Spleen (tissue), 11 donors: ENCODE data around the gene NRL. TPM values are rescaled to one million over a fixed set of nuclear protein-coding genes. Genes with fewer than 3 reads are reported as not detected.

ENCODE experiments used
- DNase-seq: peaks from one replicate; pipeline ENCODE4 v3.0.0-alpha.2; 2020
- H3K27ac ChIP-seq, 8 donors: fragments of 200-600 bp; sonication (generic) in 7 of 8; 1 replicate in 4 of 8; 2 replicates in 4 of 8; pipeline versions ENCODE4 v1.5.0 to v1.8.0; 2016 to 2021; ENCODE audit warnings: inconsistent platforms in 4 of 8, mild to moderate bottlenecking in 4 of 8, moderate library complexity in 1 of 8
- H3K27me3 ChIP-seq, 7 donors: fragments of 200-600 bp; sonication (generic) in 6 of 7; replicated peaks in 1 of 7; 1 replicate in 4 of 7; 2 replicates in 3 of 7; pipeline versions ENCODE4 v1.5.0 to v1.8.0; 2016 to 2021; ENCODE audit warnings: inconsistent platforms in 3 of 7, mild to moderate bottlenecking in 1 of 7
- H3K36me3 ChIP-seq, 6 donors: fragments of 200-600 bp; sonication (generic) in 5 of 6; 1 replicate in 4 of 6; 2 replicates in 2 of 6; pipeline versions ENCODE4 v1.5.0 to v1.8.0; 2016 to 2021; ENCODE audit warnings: inconsistent platforms in 2 of 6
- H3K4me1 ChIP-seq, 6 donors: fragments of 200-600 bp; sonication (generic) in 5 of 6; 1 replicate in 3 of 6; 2 replicates in 3 of 6; pipeline versions ENCODE4 v1.5.0 to v1.8.0; 2016 to 2021; ENCODE audit warnings: inconsistent platforms in 3 of 6
- H3K4me3 ChIP-seq, 8 donors: fragments of 200-600 bp; sonication (generic) in 7 of 8; 1 replicate in 4 of 8; 2 replicates in 4 of 8; pipeline versions ENCODE4 v1.5.0 to v1.8.0; 2016 to 2021; ENCODE audit warnings: inconsistent platforms in 4 of 8, mild to moderate bottlenecking in 4 of 8, moderate library complexity in 2 of 8
- H3K9me3 ChIP-seq, 8 donors: fragments of 200-600 bp; sonication (generic) in 7 of 8; 1 replicate in 4 of 8; 2 replicates in 4 of 8; pipeline versions ENCODE4 v1.5.0 to v1.8.0; 2016 to 2021; ENCODE audit warnings: inconsistent platforms in 4 of 8
- POLR2A ChIP-seq, 3 donors: fragments of 450-650 bp; IDR thresholded peaks; one replicate each; pipeline ENCODE4 v1.5.1; 2017; ENCODE audit warnings: antibody characterized with exemption in 3 of 3, mild to moderate bottlenecking in 1 of 3
- POLR2AphosphoS5 ChIP-seq, 3 donors: sonication (generic); formaldehyde crosslinking; IDR thresholded peaks; one replicate each; pipeline ENCODE4 v1.5.1; 2017; ENCODE audit warnings: antibody characterized with exemption in 3 of 3
- WGBS, 5 donors: extraction: QIAGEN DNeasy Blood & Tissue Kit in 3 of 5; methylation state at CpG; one replicate each; pipeline versions ENCODE4 v1.1.5 to v1.1.7; 2013 to 2018; 5-methylcytosine and 5-hydroxymethylcytosine counted together
- intact Hi-C: fragments of 100-400 bp; cut with DNase I; formaldehyde crosslinking; loops from one replicate; pipeline ENCODE4 v1.15.0; 2023; ENCODE audit warnings: low total_unique reads
- polyA plus RNA-seq, 3 donors: library from polyadenylated mRNA; stranded (reverse); fragments of 200-250 nt; gene quantifications; one replicate each; pipeline ENCODE4 v1.2.1, GENCODE V29; 2013
- total RNA-seq, 7 donors: library from RNA; depleted of rRNA in 3 of 7; stranded (reverse); fragments of >200 nt in 3 of 7; fragmentation: NEBNext Ultra II Directional in 4 of 7; extraction: Animal tissue kit (Norgen Biotek cat#: 25700) in 4 of 7; gene quantifications; one replicate each; pipeline versions ENCODE4 v1.1.0 to v1.2.1, GENCODE V29; 2016 to 2021
- TF ChIP-seq, protein P1 (sequence below), 11 experiments: fragments of 200-600 bp in 7 of 11; fragments of 450-650 bp in 4 of 11; sonication (generic) in 4 of 11; IDR thresholded peaks in 8 of 11; conservative IDR thresholded peaks in 3 of 11; 1 replicate in 7 of 11; 2 replicates in 4 of 11; pipeline versions ENCODE4 v1.4.0 to v1.8.0; 2016 to 2021; ENCODE audit warnings: antibody characterized with exemption in 11 of 11, inconsistent platforms in 4 of 11, mild to moderate bottlenecking in 1 of 11
- donor health status: healthy with polysubstance abuse.
- donor health status: DM: no; HTN: no; CAD: no; lungs with moderate emphysema.
- donor health status: DM: no; HTN: no; CAD: no.
- donor health status: Bipolar disorder and iron deficiency.
- donor health status: healthy.
- donor health status: DM: no; HTN: no; CAD: no.
- donor health status: DM: yes; HTN: yes; CAD: no.

The NRL gene
- total and polyA plus RNA-seq, 10 donors: 2.0 to 7.8 (median 4.0) TPM

DNA sequence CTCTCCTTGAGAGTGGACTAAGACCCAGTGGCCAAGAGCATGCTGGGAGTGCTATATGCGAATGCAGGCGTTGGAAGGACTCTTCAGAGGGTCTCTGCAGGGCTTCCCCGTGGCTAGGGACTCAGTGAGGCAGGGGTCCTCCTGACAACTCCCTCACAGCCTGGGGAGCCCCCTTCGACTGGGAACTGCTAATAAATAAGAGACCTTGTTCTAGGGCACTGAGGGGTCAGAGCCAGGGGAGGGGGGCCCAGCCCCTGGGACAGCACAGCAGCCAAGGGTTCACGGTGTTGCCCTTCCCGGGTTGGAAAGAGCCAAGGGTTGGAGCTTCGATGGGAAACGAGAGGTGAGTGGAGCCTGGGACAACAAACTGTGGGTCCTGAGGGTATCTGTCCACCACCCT, 49.3 kb downstream of the NRL start:
- H3K36me3 ChIP-seq: no peaks in the 10 kb centered on the region
- H3K4me3 ChIP-seq: no peak overlapping the region
- peaks cover 0 to 5% (median 0%) of the 10 kb centered on the region in 6 donors for H3K4me1 ChIP-seq
- no peaks in the 10 kb centered on the region for H3K9me3 ChIP-seq
- no peak for DNase-seq
- no peaks in the 10 kb centered on the region for H3K27me3 ChIP-seq
- H3K27ac ChIP-seq: no peak overlapping the region
- 71 to 85% (median 78%) methylated on average over 8 of the region's 8 CpGs for WGBS, 5 donors
- TF ChIP-seq, protein P1, sequence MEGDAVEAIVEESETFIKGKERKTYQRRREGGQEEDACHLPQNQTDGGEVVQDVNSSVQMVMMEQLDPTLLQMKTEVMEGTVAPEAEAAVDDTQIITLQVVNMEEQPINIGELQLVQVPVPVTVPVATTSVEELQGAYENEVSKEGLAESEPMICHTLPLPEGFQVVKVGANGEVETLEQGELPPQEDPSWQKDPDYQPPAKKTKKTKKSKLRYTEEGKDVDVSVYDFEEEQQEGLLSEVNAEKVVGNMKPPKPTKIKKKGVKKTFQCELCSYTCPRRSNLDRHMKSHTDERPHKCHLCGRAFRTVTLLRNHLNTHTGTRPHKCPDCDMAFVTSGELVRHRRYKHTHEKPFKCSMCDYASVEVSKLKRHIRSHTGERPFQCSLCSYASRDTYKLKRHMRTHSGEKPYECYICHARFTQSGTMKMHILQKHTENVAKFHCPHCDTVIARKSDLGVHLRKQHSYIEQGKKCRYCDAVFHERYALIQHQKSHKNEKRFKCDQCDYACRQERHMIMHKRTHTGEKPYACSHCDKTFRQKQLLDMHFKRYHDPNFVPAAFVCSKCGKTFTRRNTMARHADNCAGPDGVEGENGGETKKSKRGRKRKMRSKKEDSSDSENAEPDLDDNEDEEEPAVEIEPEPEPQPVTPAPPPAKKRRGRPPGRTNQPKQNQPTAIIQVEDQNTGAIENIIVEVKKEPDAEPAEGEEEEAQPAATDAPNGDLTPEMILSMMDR (IDR thresholded peaks at IDR 0.05 in 8 of 11, conservative IDR thresholded peaks at IDR 0.05 in 3 of 11): no peak
- TF ChIP-seq POLR2A (IDR thresholded peaks at IDR 0.05) (no peak), POLR2AphosphoS5 (IDR thresholded peaks at IDR 0.05) (no peak)
- intact Hi-C loops: no loop called here

DNA sequence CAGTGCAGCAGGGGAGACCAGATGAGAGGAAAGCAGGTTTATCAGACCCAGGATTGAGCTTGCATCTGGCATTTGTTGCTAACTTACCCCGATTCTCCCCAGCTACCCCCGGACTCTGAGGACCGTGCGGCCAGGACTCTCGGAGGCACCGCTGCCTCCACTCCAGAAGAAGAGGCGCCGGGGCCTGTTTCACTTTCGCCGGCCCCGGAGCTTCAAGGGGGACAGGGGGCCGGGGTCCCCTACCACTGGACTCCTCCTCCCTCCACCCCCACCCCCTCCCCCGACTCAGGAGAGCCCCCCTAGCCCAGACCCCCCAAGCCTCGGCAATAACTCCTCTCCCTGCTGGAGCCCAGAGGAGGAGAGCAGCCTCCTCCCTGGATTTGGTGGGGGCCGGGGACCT, 49.9 kb downstream of the NRL start:
- no peak for DNase-seq
- no peak overlapping the region for H3K4me3 ChIP-seq
- TF ChIP-seq POLR2AphosphoS5 (IDR thresholded peaks at IDR 0.05): no peak
- TF ChIP-seq, protein P1 (IDR thresholded peaks at IDR 0.05 in 8 of 11, conservative IDR thresholded peaks at IDR 0.05 in 3 of 11): no peak
- no peak for TF ChIP-seq POLR2A (IDR thresholded peaks at IDR 0.05)
- H3K4me1 ChIP-seq: no peaks in the 10 kb centered on the region
- H3K27me3 ChIP-seq: no peaks in the 10 kb centered on the region
- WGBS, 5 donors: 82 to 93% (median 85%) methylated on average over 13 to 15 of the region's 15 CpGs
- no peak overlapping the region for H3K27ac ChIP-seq
- intact Hi-C loops: no loop called here
- no peaks in the 10 kb centered on the region for H3K36me3 ChIP-seq
- no peaks in the 10 kb centered on the region for H3K9me3 ChIP-seq

DNA sequence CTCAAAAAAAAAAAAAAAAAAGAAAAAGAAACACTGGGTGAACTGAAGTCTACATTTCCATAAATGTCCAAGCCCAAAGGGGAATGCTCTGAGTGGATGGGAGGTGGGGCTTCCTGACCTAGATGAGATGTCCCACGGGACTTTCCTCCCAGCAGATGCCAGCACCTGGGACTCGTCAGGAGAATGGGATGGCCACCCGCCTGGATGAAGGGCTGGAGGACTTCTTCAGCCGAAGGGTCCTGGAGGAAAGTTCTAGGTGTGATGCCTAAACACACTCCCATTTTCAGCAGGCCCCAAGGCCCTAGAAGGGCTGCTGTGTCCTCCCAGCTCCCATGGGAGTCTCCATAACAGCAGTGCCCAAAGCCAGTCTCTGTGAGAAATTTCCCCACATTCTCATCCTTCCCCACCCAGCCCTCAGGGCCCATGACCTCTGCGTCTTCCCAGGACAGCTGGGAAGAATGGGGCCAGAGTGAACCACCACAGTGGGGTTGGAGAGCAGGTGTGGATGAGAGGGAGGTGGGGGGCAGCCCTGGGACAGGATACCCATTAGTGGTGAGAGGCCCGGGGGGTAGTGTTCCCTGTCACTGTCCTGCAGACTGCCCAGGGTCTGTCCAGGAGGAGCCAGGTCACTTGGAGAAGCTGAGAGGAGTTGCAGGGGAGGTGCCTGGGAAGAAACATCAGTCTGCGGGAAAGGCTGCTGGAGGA, 50.5 kb downstream of the NRL start:
- Histone ChIP-seq H3K27me3 (no peaks in the 10 kb centered on the region), H3K9me3 (no peaks in the 10 kb centered on the region), H3K27ac (no peak overlapping the region), H3K4me3 (no peak overlapping the region), H3K36me3 (no peaks in the 10 kb centered on the region), H3K4me1 (no peaks in the 10 kb centered on the region)
- 81 to 90% (median 85%) methylated on average over 7 of the region's 7 CpGs for WGBS, 5 donors
- intact Hi-C loops: no loop called here
- TF ChIP-seq POLR2AphosphoS5 (IDR thresholded peaks at IDR 0.05): no peak
- no peak for DNase-seq

DNA sequence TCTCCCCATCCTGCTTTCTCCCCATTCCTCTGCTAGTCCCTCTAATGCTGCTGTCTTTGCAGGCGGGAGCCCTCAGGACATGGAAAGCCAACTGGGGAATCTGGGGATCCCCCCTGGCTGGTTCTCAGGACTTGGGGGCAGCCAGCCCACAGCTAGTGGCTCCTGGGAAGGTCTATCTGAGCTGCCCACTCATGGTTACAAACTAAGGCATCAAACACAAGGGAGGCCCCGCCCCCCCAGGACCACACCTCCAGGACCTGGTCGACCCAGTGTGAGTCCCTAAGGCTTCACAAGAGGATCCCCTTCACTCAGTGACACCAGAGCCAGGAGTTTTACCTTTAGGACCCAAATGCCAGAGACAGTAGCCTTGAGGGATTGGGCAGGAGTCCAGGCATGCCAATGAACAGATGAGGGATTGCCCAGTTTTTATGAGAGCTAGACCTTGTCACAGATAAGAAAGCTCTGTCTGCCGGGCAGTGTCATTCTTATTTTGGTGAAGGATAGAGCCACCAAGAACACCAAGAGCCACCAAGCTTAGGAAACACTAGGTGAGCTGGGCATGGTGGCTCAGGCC, 51.4 kb downstream of the NRL start:
- no peaks in the 10 kb centered on the region for H3K9me3 ChIP-seq
- H3K27ac ChIP-seq: no peak overlapping the region
- no peak for TF ChIP-seq POLR2AphosphoS5 (IDR thresholded peaks at IDR 0.05)
- TF ChIP-seq, protein P1 (IDR thresholded peaks at IDR 0.05 in 8 of 11, conservative IDR thresholded peaks at IDR 0.05 in 3 of 11): no peak
- TF ChIP-seq POLR2A (IDR thresholded peaks at IDR 0.05): no peak
- peaks cover 0 to 5% (median 0%) of the 10 kb centered on the region in 6 donors for H3K4me1 ChIP-seq
- no peaks in the 10 kb centered on the region for H3K27me3 ChIP-seq
- no peak overlapping the region for H3K4me3 ChIP-seq
- DNase-seq: peak; percentile 35
- H3K36me3 ChIP-seq: no peaks in the 10 kb centered on the region
- 77 to 88% (median 79%) methylated on average over 4 of the region's 4 CpGs for WGBS, 5 donors
- intact Hi-C loops: no loop called here
